GM12878 (cell line): ENCODE measurements around the gene PTCD2. TPM values are rescaled to one million over a fixed set of nuclear protein-coding genes. Genes with fewer than 3 reads are reported as not detected.
A peak's percentile ranks its signal among the peaks of the same experiment; 100 is the strongest.

Source experiments
- CTCF ChIP-seq, 3 experiments: IDR thresholded peaks in 2 of 3; conservative IDR thresholded peaks in 1 of 3; 2 replicates each; pipeline ENCODE4 v1.5.1; 2011; ENCODE audit warnings: low read depth in 3 of 3, low read length in 3 of 3, mild to moderate bottlenecking in 3 of 3, control low read depth in 2 of 3, moderate library complexity in 2 of 3, inconsistent platforms in 1 of 3, mixed read lengths in 1 of 3; ENCODE audit not compliant: control insufficient read depth in 2 of 3, insufficient read depth in 1 of 3; ENCODE audit errors: extremely low read depth in 1 of 3
- CUX1 ChIP-seq: IDR thresholded peaks from 2 replicates; pipeline ENCODE4 v1.6.1; 2012; ENCODE audit warnings: improper control_type of control experiment, low read depth, low read length; ENCODE audit not compliant: insufficient replicate concordance
- DPF2 ChIP-seq: fragments of 450-650 bp; IDR thresholded peaks from 2 replicates; pipeline ENCODE4 v1.6.1; 2017; ENCODE audit warnings: mild to moderate bottlenecking
- E2F4 ChIP-seq: IDR thresholded peaks from 2 replicates; pipeline ENCODE4 v1.6.1; 2012; ENCODE audit warnings: low read depth, low read length, improper control_type of control experiment
- IRF5 ChIP-seq: fragments of 450-650 bp; IDR thresholded peaks from 2 replicates; pipeline ENCODE4 v1.6.1; 2017; ENCODE audit warnings: borderline replicate concordance
- NKRF ChIP-seq: fragments of 450-650 bp; conservative IDR thresholded peaks from 2 replicates; pipeline ENCODE4 v1.6.1; 2017; ENCODE audit warnings: mild to moderate bottlenecking, moderate library complexity
- REST ChIP-seq: IDR thresholded peaks from 2 replicates; pipeline ENCODE4 v1.6.1; 2012; ENCODE audit warnings: mild to moderate bottlenecking, low read depth, low read length
- SMC3 ChIP-seq: IDR thresholded peaks from 2 replicates; pipeline ENCODE4 v1.6.1; 2011; ENCODE audit warnings: low read length, improper control_type of control experiment, borderline replicate concordance
- TCF12 ChIP-seq: IDR thresholded peaks from 2 replicates; pipeline ENCODE4 v1.6.1; 2011; ENCODE audit warnings: low read depth, mild to moderate bottlenecking, low read length
- ZNF217 ChIP-seq: fragments of 450-650 bp; IDR thresholded peaks from 2 replicates; pipeline ENCODE4 v1.6.1; 2017; ENCODE audit warnings: antibody characterized with exemption, mild to moderate bottlenecking
- ZNF384 ChIP-seq: IDR thresholded peaks from 2 replicates; pipeline ENCODE4 v1.6.1; 2012; ENCODE audit warnings: low read depth, mild to moderate bottlenecking, low read length, improper control_type of control experiment, borderline replicate concordance
- ZSCAN29 ChIP-seq: fragments of 450-650 bp; IDR thresholded peaks from 2 replicates; pipeline ENCODE4 v1.6.1; 2017; ENCODE audit warnings: mild to moderate bottlenecking, moderate library complexity
- polyA plus RNA-seq, 11 experiments: library from polyadenylated mRNA; depleted of rRNA in 4 of 11; unstranded in 6 of 11; stranded (reverse) in 5 of 11; fragments of >200 nt; fragmentation: Nextera tagmentation in 4 of 11; fragmentation: Illumina TruSeq in 1 of 11; extraction: Ambion mirVana in 4 of 11; extraction: Trizol in 1 of 11; gene quantifications; 1 replicate in 1 of 11; 2 replicates in 10 of 11; pipeline versions ENCODE4 v1.2.1 to v1.2.3, GENCODE V29; 2011 to 2016; ENCODE audit warnings: inconsistent platforms in 2 of 11, missing spikeins in 2 of 11, low read depth in 1 of 11
- total RNA-seq, 4 experiments: library from RNA; depleted of rRNA in 3 of 4; stranded (reverse); fragments of >200 nt in 3 of 4; fragmentation: Illumina TruSeq in 1 of 4; extraction: Trizol in 1 of 4; gene quantifications; 2 replicates each; pipeline versions ENCODE4 v1.2.1 to v1.2.3, GENCODE V29; 2013 to 2021

Gene PTCD2
- total and polyA plus RNA-seq, 10 of the 15 experiments (the other 5 are each of a cell fraction or from before 2014, with no cell fraction given) = 8.7 to 15.0 (median 11.9) TPM

- TF ChIP-seq CUX1 (no peak), ZSCAN29 (no peak), CTCF (IDR thresholded peaks at IDR 0.05 in 2 of 3, conservative IDR thresholded peaks at IDR 0.05 in 1 of 3; ENCODE audit: control insufficient read depth in 2 of 3, extremely low read depth in 1 of 3, insufficient read depth in 1 of 3, low read depth in 3 of 3, low read length in 3 of 3) (peak; percentile 14 to 34 (median 28); a peak in 5 of 6 replicates), ZNF384 (no peak), NKRF (peak; percentile 68), E2F4 (no peak), REST (no peak), DPF2 (peak; percentile 16; the same call in 1 of the 2 replicates), SMC3 (no peak), IRF5 (no peak), ZNF217 (no peak), TCF12 (0 out of 2 replicates have a peak, but pooled peaks have one; percentile 24)
These were observed at the start of gene PTCD2, which contains the start of gene MRPS27 (continued) for GRCh38 chr5:72319976-72320752.
